Psoas muscle (tissue), 8 donors: ENCODE data around the gene NDUFA7. TPM values are rescaled to one million over a fixed set of nuclear protein-coding genes. Genes with fewer than 3 reads are reported as not detected.
A peak's percentile ranks its signal among the peaks of the same experiment; 100 is the strongest.
"Not testable (repeated sequence)": the region's sequence is repeated elsewhere in the genome, so short reads cannot be mapped to it uniquely, and the experiment has no call there.

Experiments
- ATAC-seq, 4 donors: fragments of 200-7000 bp; cut with Tn5 transposase; one replicate each; pipeline ENCODE4 v1.9.1; 2020; ENCODE audit warnings: moderate library complexity in 3 of 4, mild to moderate bottlenecking in 2 of 4
- DNase-seq, 2 donors: peaks; one replicate each; pipeline ENCODE4 v3.0.0-alpha.2; 2020
- H3K27ac ChIP-seq: fragments of 200-600 bp; one replicate; pipeline ENCODE4 v1.8.0; 2022
- H3K27me3 ChIP-seq, 3 donors: fragments of 200-600 bp in 1 of 3; one replicate each; pipeline versions ENCODE4 v1.6.1 to v1.8.0; 2013 to 2022; ENCODE audit warnings: low read length in 2 of 3, mild to moderate bottlenecking in 2 of 3, moderate library complexity in 1 of 3; ENCODE audit not compliant: insufficient read depth in 3 of 3
- H3K36me3 ChIP-seq, 2 donors: fragments of 200-600 bp in 1 of 2; one replicate each; pipeline versions ENCODE4 v1.6.1 to v1.8.0; 2013 to 2022; ENCODE audit warnings: low read depth in 1 of 2, mild to moderate bottlenecking in 1 of 2, moderate library complexity in 1 of 2; ENCODE audit not compliant: insufficient read depth in 1 of 2
- H3K4me1 ChIP-seq: fragments of 200-600 bp; one replicate; pipeline ENCODE4 v1.8.0; 2022
- H3K4me3 ChIP-seq: fragments of 200-600 bp; one replicate; pipeline ENCODE4 v1.8.0; 2022; ENCODE audit warnings: mild to moderate bottlenecking
- H3K9me3 ChIP-seq: fragments of 200-600 bp; one replicate; pipeline ENCODE4 v1.8.0; 2022
- CTCF ChIP-seq: fragments of 200-600 bp; IDR thresholded peaks from one replicate; pipeline ENCODE4 v1.8.0; 2022; ENCODE audit warnings: antibody characterized with exemption
- WGBS, 3 donors: extraction: QIAGEN DNeasy Blood & Tissue Kit; methylation state at CpG; one replicate each; pipeline versions ENCODE4 v1.1.6 to v1.1.7; 2013; 5-methylcytosine and 5-hydroxymethylcytosine counted together
- intact Hi-C, 2 donors: fragments of 100-400 bp; cut with DNase I; formaldehyde crosslinking; loops; one replicate each; pipeline versions ENCODE4 v1.11.0 to v1.14.2; 2022
- polyA plus RNA-seq, 3 donors: library from polyadenylated mRNA; stranded (reverse); fragments of 200-250 nt; gene quantifications; one replicate each; pipeline ENCODE4 v1.2.3, GENCODE V29; 2013
- total RNA-seq, 4 donors: library from RNA; stranded (reverse); fragmentation: NEBNext Ultra II Directional in 2 of 4; extraction: Animal tissue kit (Norgen Biotek cat#: 25700) in 2 of 4; gene quantifications; one replicate each; pipeline versions ENCODE4 v1.2.1 to v1.2.4, GENCODE V29; 2021 to 2023
- donor health status: healthy with polysubstance abuse.
- donor health status: DM: no; HTN: no; CAD: no; lungs with moderate emphysema.
- donor health status: Bipolar disorder and iron deficiency.
- donor health status: healthy.
- donor health status: DM: yes; HTN: yes; CAD: no.
- donor health status: DM: no; HTN: no; CAD: no.
- donor health status: DM: no; HTN: no; CAD: no.
- donor health status: DM: yes; HTN: yes; CAD: no.

NDUFA7 gene
- total and polyA plus RNA-seq, 7 donors = 76.8 to 271 (median 150) TPM

- Histone ChIP-seq H3K4me3 (no peak overlapping the region), H3K36me3 (peaks cover 0 to 10% of the 10 kb centered on the region in 2 donors), H3K27ac (no peak overlapping the region), H3K9me3 (no peaks in the 10 kb centered on the region), H3K4me1 (peaks cover 10% of the 10 kb centered on the region), H3K27me3 (no peaks in the 10 kb centered on the region)
- DNase-seq = peak; percentile 50 to 71
- TF ChIP-seq CTCF = no peak
- intact Hi-C loops = no loop called here
- 37 to 47% (median 38%) methylated on average over 10 to 11 of the region's 11 CpGs for WGBS, 3 donors
- ATAC-seq = peak; percentile 12 to 60 (median 27)
Observed at GRCh38 chr19:8302357-8302691, 18.9 kb downstream of the NDUFA7 start.

GRCh38 chr19:8291337-8291736 is 29.8 kb downstream of the NDUFA7 start:
- no CpG with 5 or more reads among the region's 9 CpGs for WGBS, 3 donors

GRCh38 chr19:8276508-8276907 is 44.7 kb downstream of the NDUFA7 start:
- no CpG with 5 or more reads among the region's 9 CpGs for WGBS, 3 donors
- H3K9me3 ChIP-seq, H3K4me1 ChIP-seq, H3K4me3 ChIP-seq, H3K36me3 ChIP-seq, H3K27me3 ChIP-seq, DNase-seq, intact Hi-C loops, H3K27ac ChIP-seq: not testable (repeated sequence)
- peak in 3 of 4 donors; percentile 40 to 67 (median 47) for ATAC-seq

More at GRCh38 chr19:8291337-8291736, 29.8 kb downstream of the NDUFA7 start:
- ATAC-seq = peak in 2 of 4 donors; percentile 46 to 60
- H3K4me3 ChIP-seq, intact Hi-C loops, H3K27me3 ChIP-seq, H3K27ac ChIP-seq, H3K36me3 ChIP-seq, H3K9me3 ChIP-seq, H3K4me1 ChIP-seq, DNase-seq: not testable (repeated sequence)

- H3K27ac ChIP-seq = no peak overlapping the region
- no peaks in the 10 kb centered on the region for H3K4me1 ChIP-seq
- ATAC-seq (no peak), DNase-seq (no peak)
- intact Hi-C loops = loop anchor here in 1 of 2 donors (5.0 kb wide), 1 partner anchor 38 kb away; the partner anchor contains the start of gene CD320
- no peaks in the 10 kb centered on the region for H3K27me3 ChIP-seq
- H3K36me3 ChIP-seq = no peaks in the 10 kb centered on the region
- 80 to 91% (median 84%) methylated on average over 3 of the region's 3 CpGs for WGBS, 3 donors
- no peak overlapping the region for H3K4me3 ChIP-seq
- TF ChIP-seq CTCF = no peak
- H3K9me3 ChIP-seq = no peaks in the 10 kb centered on the region
Observed at GRCh38 chr19:8269724-8270123, 51.5 kb downstream of the NDUFA7 start.

GRCh38 chr19:8265872-8266271 is 55.3 kb downstream of the NDUFA7 start:
- intact Hi-C loops = loop anchor here in 1 of 2 donors (5.0 kb wide), 1 partner anchor 41 kb away; the partner anchor contains the start of gene CD320
- Histone ChIP-seq H3K27ac (no peak overlapping the region), H3K9me3 (no peaks in the 10 kb centered on the region), H3K36me3 (no peaks in the 10 kb centered on the region), H3K4me1 (no peaks in the 10 kb centered on the region), H3K4me3 (no peak overlapping the region), H3K27me3 (no peaks in the 10 kb centered on the region)
- DNase-seq = no peak
- no peak for TF ChIP-seq CTCF
- WGBS, 3 donors = 70 to 71% (median 71%) methylated on average over 3 of the region's 3 CpGs
- ATAC-seq = no peak

- H3K9me3 ChIP-seq, ATAC-seq, H3K36me3 ChIP-seq, H3K4me3 ChIP-seq, H3K27ac ChIP-seq, intact Hi-C loops, H3K27me3 ChIP-seq, H3K4me1 ChIP-seq: not testable (repeated sequence)
- peak in 1 of 2 donors; percentile 5 for DNase-seq
- 61 to 74% (median 72%) methylated on average over 4 of the region's 4 CpGs for WGBS, 3 donors
Observed at GRCh38 chr19:8264248-8264647, 56.9 kb downstream of the NDUFA7 start.
